B cell (primary cell): ENCODE measurements around the gene UBASH3B. TPM values are rescaled to one million over a fixed set of nuclear protein-coding genes. Genes with fewer than 3 reads are reported as not detected.

Experiments used
- ATAC-seq: fragments of 200-7000 bp; cut with Tn5 transposase; one replicate; pipeline ENCODE4 v1.10.0; 2021; ENCODE audit warnings: low read depth, mild to moderate bottlenecking, moderate number of reproducible peaks, moderate library complexity
- CTCF ChIA-PET: fragments of 350-600 bp; sonication (Branson Sonifier 250); formaldehyde crosslinking; loops from one replicate; lab custom pipeline; 2021; ENCODE audit warnings: antibody characterized with exemption, inconsistent platforms; lab: Charles Lee
- POLR2A ChIA-PET: fragments of 350-600 bp; sonication (Branson Sonifier 250); formaldehyde crosslinking; loops from one replicate; lab custom pipeline; 2021; ENCODE audit warnings: antibody characterized with exemption; lab: Charles Lee
- DNase-seq: peaks from one replicate; pipeline ENCODE4 v3.0.0; 2013
- H2AFZ ChIP-seq: 2 replicates; pipeline ENCODE4 v1.6.1; 2012; ENCODE audit warnings: mild to moderate bottlenecking, low read depth, low read length; ENCODE audit not compliant: insufficient read depth, poor library complexity, severe bottlenecking
- H3K27ac ChIP-seq, 2 donors: 1 replicate in 1 of 2; 2 replicates in 1 of 2; pipeline ENCODE4 v1.5.1; 2012 to 2013; ENCODE audit warnings: low read length in 2 of 2, mild to moderate bottlenecking in 2 of 2, moderate library complexity in 1 of 2
- H3K27me3 ChIP-seq, 4 experiments: fragments of 200-600 bp in 1 of 4; sonication (generic) in 1 of 4; replicated peaks in 1 of 4; 1 replicate in 2 of 4; 2 replicates in 2 of 4; pipeline versions ENCODE4 v1.6.1 to v1.7.0; 2013 to 2016; ENCODE audit warnings: low read length in 3 of 4, mild to moderate bottlenecking in 2 of 4, mixed read lengths in 1 of 4, moderate library complexity in 1 of 4; ENCODE audit not compliant: insufficient read depth in 4 of 4, control insufficient read depth in 3 of 4; ENCODE audit errors: control extremely low read depth in 1 of 4
- H3K36me3 ChIP-seq, 2 experiments: replicated peaks in 1 of 2; 1 replicate in 1 of 2; 2 replicates in 1 of 2; pipeline versions ENCODE4 v1.6.1 to v1.7.1; 2013; ENCODE audit warnings: low read length in 1 of 2; ENCODE audit not compliant: insufficient read depth in 2 of 2, control insufficient read depth in 1 of 2; ENCODE audit errors: control extremely low read depth in 1 of 2, extremely low read depth in 1 of 2
- H3K4me1 ChIP-seq, 2 donors: fragments of 200-600 bp in 1 of 2; sonication (generic) in 1 of 2; 1 replicate in 1 of 2; 2 replicates in 1 of 2; pipeline versions ENCODE4 v1.5.1 to v1.6.1; 2013 to 2017; ENCODE audit warnings: low read length in 2 of 2; ENCODE audit not compliant: control insufficient read depth in 2 of 2, insufficient read depth in 2 of 2
- H3K4me2 ChIP-seq: replicated peaks from 2 replicates; pipeline ENCODE3; 2012; ENCODE audit warnings: mild to moderate bottlenecking, low read depth, low read length; ENCODE audit not compliant: poor library complexity, severe bottlenecking
- H3K4me3 ChIP-seq, 5 experiments: fragments of 200-600 bp in 1 of 5; sonication (generic) in 1 of 5; 1 replicate in 3 of 5; 2 replicates in 2 of 5; pipeline versions ENCODE4 v1.5.1 to v1.7.0; 2011 to 2016; ENCODE audit warnings: low read length in 4 of 5, mild to moderate bottlenecking in 4 of 5, low read depth in 2 of 5, control low read depth in 1 of 5, moderate library complexity in 1 of 5; ENCODE audit not compliant: insufficient read depth in 1 of 5; ENCODE audit errors: control extremely low read depth in 1 of 5, extremely low read depth in 1 of 5
- H3K79me2 ChIP-seq: fragments of 200-600 bp; sonication (generic); one replicate; pipeline ENCODE4 v1.6.0; 2016; ENCODE audit warnings: low read length; ENCODE audit not compliant: control insufficient read depth, insufficient read depth
- H3K9ac ChIP-seq: fragments of 200-600 bp; sonication (generic); 2 replicates; pipeline ENCODE4 v1.6.1; 2017; ENCODE audit warnings: mild to moderate bottlenecking, low read length, moderate library complexity
- H3K9me3 ChIP-seq, 3 donors: one replicate each; pipeline versions ENCODE4 v1.6.1 to v1.7.1; 2013; ENCODE audit warnings: low read length in 2 of 3; ENCODE audit not compliant: control insufficient read depth in 2 of 3, insufficient read depth in 1 of 3; ENCODE audit errors: control extremely low read depth in 1 of 3
- H4K20me1 ChIP-seq: 2 replicates; pipeline ENCODE4 v1.6.0; 2012; ENCODE audit warnings: mild to moderate bottlenecking, low read length; ENCODE audit not compliant: insufficient read depth, control insufficient read depth, poor library complexity, severe bottlenecking
- H3K27ac Mint-ChIP-seq: one replicate; pipeline ENCODE4 v1.8.0; 2021; ENCODE audit warnings: mixed read lengths
- H3K27me3 Mint-ChIP-seq: one replicate; pipeline ENCODE4 v1.8.0; 2021; ENCODE audit warnings: mixed read lengths
- H3K4me1 Mint-ChIP-seq: one replicate; pipeline ENCODE4 v1.8.0; 2021; ENCODE audit warnings: mixed read lengths
- H3K4me3 Mint-ChIP-seq: one replicate; pipeline ENCODE4 v1.8.0; 2021; ENCODE audit warnings: mixed read lengths
- H3K9me3 Mint-ChIP-seq: one replicate; pipeline ENCODE4 v1.8.0; 2022; ENCODE audit warnings: mixed read lengths; ENCODE audit not compliant: insufficient read depth
- EZH2 ChIP-seq: IDR thresholded peaks from 2 replicates; pipeline ENCODE4 v1.6.1; 2012; ENCODE audit warnings: borderline replicate concordance, low read depth, mild to moderate bottlenecking, moderate library complexity, low read length; ENCODE audit not compliant: insufficient read depth, poor library complexity, severe bottlenecking
- WGBS: methylation state at CpG from one replicate; pipeline ENCODE4 v1.1.5; 2013; ENCODE audit warnings: missing lambda C conversion rate; ENCODE audit not compliant: insufficient coverage; 5-methylcytosine and 5-hydroxymethylcytosine counted together
- intact Hi-C: fragments of 100-400 bp; cut with micrococcal nuclease; formaldehyde crosslinking; loops from one replicate; pipeline ENCODE4 v1.10.0; 2022
- polyA plus RNA-seq: library from polyadenylated mRNA; depleted of rRNA; stranded (reverse); fragments of >200 nt; gene quantifications from 2 replicates; pipeline ENCODE4 v1.2.3, GENCODE V29; 2012
- total RNA-seq, 2 donors: library from RNA; stranded (reverse); fragments of 120-200 nt in 1 of 2; gene quantifications; 1 replicate in 1 of 2; 2 replicates in 1 of 2; pipeline versions ENCODE4 v1.2.3 to v1.2.4, GENCODE V29; 2013 to 2022
- TF ChIP-seq, protein P1 (sequence below): fragments of 200-600 bp; IDR thresholded peaks from one replicate; pipeline ENCODE4 v1.8.0; 2022; ENCODE audit warnings: antibody characterized with exemption, mild to moderate bottlenecking

UBASH3B gene
- total and polyA plus RNA-seq, 2 donors (not counting 1 experiment from before 2014, with no cell fraction given), result 2.3 to 3.6 TPM

DNA sequence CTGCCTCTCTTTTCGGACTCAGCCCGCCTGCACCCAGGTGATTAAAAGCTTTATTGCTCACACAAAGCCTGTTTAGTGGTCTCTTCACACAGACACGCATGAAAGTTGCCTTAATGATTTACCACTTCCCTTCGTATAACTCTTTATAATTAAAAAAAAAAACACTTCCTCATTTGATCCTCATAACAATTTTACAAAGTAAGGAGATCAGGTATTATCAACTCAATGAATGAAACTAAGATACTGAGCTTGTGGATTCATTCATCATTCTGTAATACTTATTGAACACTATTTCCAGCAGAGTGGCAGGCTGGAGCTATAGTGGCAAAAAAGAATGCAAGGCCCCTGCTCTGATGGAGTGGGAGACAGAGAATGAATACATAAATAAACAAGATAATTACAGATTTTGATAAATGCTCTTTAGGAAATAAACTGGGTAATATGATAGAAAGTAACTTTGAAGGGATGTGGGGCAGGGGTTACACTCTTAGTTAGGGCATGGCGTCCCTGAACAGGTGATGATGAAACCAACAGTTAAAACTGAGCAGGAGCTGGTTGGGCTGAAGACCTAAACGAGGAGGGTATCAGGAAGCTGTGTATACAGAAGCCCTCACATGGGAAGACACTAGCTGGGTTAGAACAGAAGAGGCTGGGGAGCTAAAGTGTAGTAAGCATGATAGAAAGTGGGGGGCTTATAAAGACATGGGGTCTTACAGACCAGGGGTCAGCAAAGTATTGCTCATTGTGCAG lies 177.4 kb downstream of the UBASH3B start:
- intact Hi-C loops, result loop anchor here (5.0 kb wide), 1 partner anchor 86 kb away; no protein-coding TSS in a partner anchor
- no peaks in the 10 kb centered on the region for H3K79me2 ChIP-seq
- ATAC-seq (peak; percentile 33), DNase-seq (peak; percentile 51)
- H3K27me3 Mint-ChIP-seq, result peaks cover 14% of the 10 kb centered on the region
- H3K27ac Mint-ChIP-seq, result no peak overlapping the region
- WGBS, result 28% methylated on average over 4 of the region's 6 CpGs
- H4K20me1 ChIP-seq, result no peaks in the 10 kb centered on the region
- no peaks in the 10 kb centered on the region for H3K9me3 ChIP-seq
- no peak overlapping the region for H3K4me3 ChIP-seq
- CTCF ChIA-PET, result interaction anchor here (1.2 to 6.2 kb wide), 6 partner anchors 19 to 200 kb away, joined by 3 to 48 read pairs (median 4); no protein-coding TSS in a partner anchor
- H3K27ac ChIP-seq, result no peak overlapping the region
- H3K9ac ChIP-seq, result no peak overlapping the region
- TF ChIP-seq EZH2, result no peak
- TF ChIP-seq, protein P1, sequence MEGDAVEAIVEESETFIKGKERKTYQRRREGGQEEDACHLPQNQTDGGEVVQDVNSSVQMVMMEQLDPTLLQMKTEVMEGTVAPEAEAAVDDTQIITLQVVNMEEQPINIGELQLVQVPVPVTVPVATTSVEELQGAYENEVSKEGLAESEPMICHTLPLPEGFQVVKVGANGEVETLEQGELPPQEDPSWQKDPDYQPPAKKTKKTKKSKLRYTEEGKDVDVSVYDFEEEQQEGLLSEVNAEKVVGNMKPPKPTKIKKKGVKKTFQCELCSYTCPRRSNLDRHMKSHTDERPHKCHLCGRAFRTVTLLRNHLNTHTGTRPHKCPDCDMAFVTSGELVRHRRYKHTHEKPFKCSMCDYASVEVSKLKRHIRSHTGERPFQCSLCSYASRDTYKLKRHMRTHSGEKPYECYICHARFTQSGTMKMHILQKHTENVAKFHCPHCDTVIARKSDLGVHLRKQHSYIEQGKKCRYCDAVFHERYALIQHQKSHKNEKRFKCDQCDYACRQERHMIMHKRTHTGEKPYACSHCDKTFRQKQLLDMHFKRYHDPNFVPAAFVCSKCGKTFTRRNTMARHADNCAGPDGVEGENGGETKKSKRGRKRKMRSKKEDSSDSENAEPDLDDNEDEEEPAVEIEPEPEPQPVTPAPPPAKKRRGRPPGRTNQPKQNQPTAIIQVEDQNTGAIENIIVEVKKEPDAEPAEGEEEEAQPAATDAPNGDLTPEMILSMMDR, result no peak
- H3K4me3 Mint-ChIP-seq, result peak overlapping the region; percentile 33
- H3K4me1 ChIP-seq, result peaks cover 15 to 24% of the 10 kb centered on the region in 2 donors
- no peak overlapping the region for H2AFZ ChIP-seq
- H3K36me3 ChIP-seq, result no peaks in the 10 kb centered on the region
- POLR2A ChIA-PET, result interaction anchor here (0.7 kb wide), 1 partner anchor 106 kb away, joined by 3 read pairs; no protein-coding TSS in a partner anchor
- peaks cover 0 to 28% (median 1%) of the 10 kb centered on the region in 4 experiments for H3K27me3 ChIP-seq
- peak overlapping the region; percentile 29 for H3K4me2 ChIP-seq
- peaks cover 20% of the 10 kb centered on the region for H3K4me1 Mint-ChIP-seq
- H3K9me3 Mint-ChIP-seq, result no peaks in the 10 kb centered on the region

DNA sequence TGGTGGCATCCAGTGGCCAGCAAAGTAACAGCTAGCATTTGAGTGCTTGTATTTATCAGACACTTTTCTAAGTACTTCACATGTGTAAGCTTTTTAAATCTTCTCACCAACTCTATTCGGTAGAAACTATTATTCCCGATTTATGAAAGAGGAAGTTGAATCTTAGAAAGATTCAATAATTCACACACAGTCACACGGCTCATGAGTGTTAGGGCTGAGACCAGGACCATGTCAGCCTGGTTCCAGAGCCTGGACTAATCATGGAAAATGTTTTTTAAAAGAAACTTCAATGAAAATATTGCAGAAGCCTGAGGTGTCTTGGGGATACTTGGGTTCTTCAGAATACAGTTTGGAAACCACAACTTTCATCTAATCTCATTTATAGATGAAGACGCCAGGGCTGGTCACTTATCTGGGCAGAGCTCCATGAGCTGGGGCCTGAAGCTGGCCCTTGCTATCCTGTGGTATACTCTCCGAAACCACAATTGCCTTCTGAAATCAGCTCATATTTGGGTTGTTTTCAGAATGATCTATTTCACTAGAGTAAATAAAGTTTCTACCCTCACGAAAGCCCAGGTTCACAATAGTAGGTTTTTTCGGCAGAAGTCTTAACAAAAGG lies 178.4 kb downstream of the UBASH3B start:
- H3K9me3 ChIP-seq, result no peaks in the 10 kb centered on the region
- no peak for ATAC-seq
- peaks cover 14% of the 10 kb centered on the region for H3K27me3 Mint-ChIP-seq
- H3K4me1 ChIP-seq, result peaks cover 15 to 30% of the 10 kb centered on the region in 2 donors
- WGBS, result no CpG with 5 or more reads among the region's 7 CpGs
- intact Hi-C loops, result loop anchor here (5.0 kb wide), 1 partner anchor 87 kb away; no protein-coding TSS in a partner anchor
- H3K79me2 ChIP-seq, result no peaks in the 10 kb centered on the region
- ChIA-PET CTCF (interaction anchor here (1.2 to 6.2 kb wide), 6 partner anchors 18 to 201 kb away, joined by 3 to 48 read pairs (median 4); no protein-coding TSS in a partner anchor), POLR2A (no interaction called here)
- H3K4me2 ChIP-seq, result no peak overlapping the region
- no peak for TF ChIP-seq EZH2
- TF ChIP-seq, protein P1, result no peak
- H2AFZ ChIP-seq, result no peak overlapping the region
- no peak overlapping the region for H3K9ac ChIP-seq
- peaks cover 0 to 28% (median 1%) of the 10 kb centered on the region in 4 experiments for H3K27me3 ChIP-seq
- no peaks in the 10 kb centered on the region for H3K36me3 ChIP-seq
- no peak overlapping the region for H3K4me3 Mint-ChIP-seq
- peaks cover 25% of the 10 kb centered on the region for H3K4me1 Mint-ChIP-seq
- peak; percentile 13 for DNase-seq
- H4K20me1 ChIP-seq, result no peaks in the 10 kb centered on the region
- H3K9me3 Mint-ChIP-seq, result no peaks in the 10 kb centered on the region
- H3K27ac Mint-ChIP-seq, result no peak overlapping the region
- H3K27ac ChIP-seq, result no peak overlapping the region
- H3K4me3 ChIP-seq, result no peak overlapping the region
